Esophagus muscularis mucosa (tissue), 4 donors: ENCODE results near the gene SORCS2. TPM values are rescaled to one million over a fixed set of nuclear protein-coding genes. Genes with fewer than 3 reads are reported as not detected.
A peak's percentile ranks its signal among the peaks of the same experiment; 100 is the strongest.

ENCODE experiments used
- DNase-seq: peaks from one replicate; pipeline ENCODE4 v3.0.0-alpha.2; 2017; ENCODE audit errors: extremely low spot score
- H3K27ac ChIP-seq, 4 donors: fragments of 200-600 bp; sonication (generic); replicated peaks in 1 of 4; 1 replicate in 3 of 4; 2 replicates in 1 of 4; pipeline ENCODE4 v1.5.1; 2016 to 2019; ENCODE audit warnings: mild to moderate bottlenecking in 1 of 4
- H3K27me3 ChIP-seq, 4 donors: fragments of 200-600 bp; sonication (generic); one replicate each; pipeline versions ENCODE4 v1.5.1 to v1.6.0; 2016 to 2019
- H3K36me3 ChIP-seq, 4 donors: fragments of 200-600 bp; sonication (generic); one replicate each; pipeline ENCODE4 v1.5.1; 2016 to 2019
- H3K4me1 ChIP-seq, 4 donors: fragments of 200-600 bp; sonication (generic); one replicate each; pipeline ENCODE4 v1.5.1; 2016 to 2019
- H3K4me3 ChIP-seq, 4 donors: fragments of 200-600 bp; sonication (generic); 1 replicate in 2 of 4; 2 replicates in 2 of 4; pipeline ENCODE4 v1.5.1; 2016 to 2019; ENCODE audit warnings: mild to moderate bottlenecking in 4 of 4, moderate library complexity in 1 of 4
- H3K9me3 ChIP-seq, 4 donors: fragments of 200-600 bp; sonication (generic); 1 replicate in 3 of 4; 2 replicates in 1 of 4; pipeline ENCODE4 v1.5.1; 2016 to 2019
- EP300 ChIP-seq: sonication (generic); formaldehyde crosslinking; IDR thresholded peaks from one replicate; pipeline ENCODE4 v1.6.1; 2017; ENCODE audit warnings: antibody characterized with exemption
- POLR2A ChIP-seq: fragments of 450-650 bp; IDR thresholded peaks from one replicate; pipeline ENCODE4 v1.6.1; 2017; ENCODE audit warnings: antibody characterized with exemption, moderate library complexity, mild to moderate bottlenecking, low read depth
- POLR2AphosphoS5 ChIP-seq, 2 donors: sonication (generic); formaldehyde crosslinking; IDR thresholded peaks; one replicate each; pipeline ENCODE4 v1.6.1; 2017; ENCODE audit warnings: antibody characterized with exemption in 2 of 2
- WGBS: methylation state at CpG from one replicate; pipeline ENCODE4 v1.1.5; 2018; 5-methylcytosine and 5-hydroxymethylcytosine counted together
- intact Hi-C: fragments of 100-400 bp; cut with DNase I; formaldehyde crosslinking; loops from one replicate; pipeline ENCODE4 v1.15.1; 2023
- total RNA-seq, 4 donors: library from RNA; depleted of rRNA; stranded (reverse); fragments of >200 nt; gene quantifications; one replicate each; pipeline versions ENCODE4 v1.1.0 to v1.2.1, GENCODE V29; 2016
- TF ChIP-seq, protein P1 (sequence below), 3 experiments: fragments of 200-600 bp in 2 of 3; fragments of 450-650 bp in 1 of 3; sonication (generic) in 2 of 3; IDR thresholded peaks; one replicate each; pipeline ENCODE4 v1.5.1; 2017 to 2019; ENCODE audit warnings: antibody characterized with exemption in 3 of 3, mild to moderate bottlenecking in 2 of 3, moderate library complexity in 1 of 3

Gene SORCS2
- total RNA-seq, 4 donors from 2014 or later, result 3.3 to 10.1 (median 4.3) TPM

DNA sequence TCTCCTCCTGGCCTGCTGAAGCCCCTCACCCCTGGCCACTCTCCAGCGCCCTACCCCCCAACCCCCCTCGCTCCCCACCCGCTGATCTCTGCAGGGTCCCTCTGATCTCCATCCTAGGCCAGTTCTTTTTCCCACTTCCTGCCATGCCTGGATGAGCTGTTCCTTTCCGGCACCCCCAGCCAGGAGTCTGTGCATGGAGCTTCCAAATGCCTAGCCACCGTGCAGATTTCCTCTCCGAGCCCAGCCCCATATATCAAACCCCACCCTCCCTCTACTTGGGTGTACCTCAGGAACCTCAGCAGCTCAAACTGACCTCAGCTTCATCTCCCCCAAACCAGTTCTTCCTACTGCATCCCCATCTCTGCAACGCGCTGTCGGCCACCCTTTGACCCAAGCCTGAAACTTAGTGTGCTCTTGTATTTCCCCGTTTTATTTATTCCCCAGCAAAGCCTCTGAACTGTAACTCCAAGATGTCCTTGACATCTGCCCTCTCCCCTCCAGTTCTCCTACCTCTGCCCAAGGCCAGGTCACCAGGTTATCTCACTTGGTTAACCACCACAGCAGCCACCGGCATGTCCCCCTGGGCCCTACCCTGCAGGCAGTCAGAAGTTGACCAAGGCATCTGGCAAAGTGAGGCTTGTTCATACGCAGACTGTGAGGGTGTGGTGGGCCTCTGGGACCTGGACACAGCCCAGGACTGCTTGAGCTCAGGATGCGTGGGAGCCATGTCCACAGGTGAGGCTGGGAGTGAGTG, 437.3 kb downstream of the SORCS2 start:
- H3K9me3 ChIP-seq, result no peaks in the 10 kb centered on the region
- peak overlapping the region in 1 of 4 donors; percentile 60 for H3K27ac ChIP-seq
- no peak overlapping the region for H3K4me3 ChIP-seq
- H3K36me3 ChIP-seq, result no peaks in the 10 kb centered on the region
- 73% methylated on average over 13 of the region's 13 CpGs for WGBS
- intact Hi-C loops, result no loop called here
- TF ChIP-seq POLR2A (no peak), EP300 (no peak), POLR2AphosphoS5 (IDR thresholded peaks at IDR 0.05) (no peak)
- TF ChIP-seq, protein P1, sequence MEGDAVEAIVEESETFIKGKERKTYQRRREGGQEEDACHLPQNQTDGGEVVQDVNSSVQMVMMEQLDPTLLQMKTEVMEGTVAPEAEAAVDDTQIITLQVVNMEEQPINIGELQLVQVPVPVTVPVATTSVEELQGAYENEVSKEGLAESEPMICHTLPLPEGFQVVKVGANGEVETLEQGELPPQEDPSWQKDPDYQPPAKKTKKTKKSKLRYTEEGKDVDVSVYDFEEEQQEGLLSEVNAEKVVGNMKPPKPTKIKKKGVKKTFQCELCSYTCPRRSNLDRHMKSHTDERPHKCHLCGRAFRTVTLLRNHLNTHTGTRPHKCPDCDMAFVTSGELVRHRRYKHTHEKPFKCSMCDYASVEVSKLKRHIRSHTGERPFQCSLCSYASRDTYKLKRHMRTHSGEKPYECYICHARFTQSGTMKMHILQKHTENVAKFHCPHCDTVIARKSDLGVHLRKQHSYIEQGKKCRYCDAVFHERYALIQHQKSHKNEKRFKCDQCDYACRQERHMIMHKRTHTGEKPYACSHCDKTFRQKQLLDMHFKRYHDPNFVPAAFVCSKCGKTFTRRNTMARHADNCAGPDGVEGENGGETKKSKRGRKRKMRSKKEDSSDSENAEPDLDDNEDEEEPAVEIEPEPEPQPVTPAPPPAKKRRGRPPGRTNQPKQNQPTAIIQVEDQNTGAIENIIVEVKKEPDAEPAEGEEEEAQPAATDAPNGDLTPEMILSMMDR (IDR thresholded peaks at IDR 0.05), result no peak
- peaks cover 25 to 35% (median 32%) of the 10 kb centered on the region in 4 donors for H3K4me1 ChIP-seq
- no peak for DNase-seq
- no peaks in the 10 kb centered on the region for H3K27me3 ChIP-seq

DNA sequence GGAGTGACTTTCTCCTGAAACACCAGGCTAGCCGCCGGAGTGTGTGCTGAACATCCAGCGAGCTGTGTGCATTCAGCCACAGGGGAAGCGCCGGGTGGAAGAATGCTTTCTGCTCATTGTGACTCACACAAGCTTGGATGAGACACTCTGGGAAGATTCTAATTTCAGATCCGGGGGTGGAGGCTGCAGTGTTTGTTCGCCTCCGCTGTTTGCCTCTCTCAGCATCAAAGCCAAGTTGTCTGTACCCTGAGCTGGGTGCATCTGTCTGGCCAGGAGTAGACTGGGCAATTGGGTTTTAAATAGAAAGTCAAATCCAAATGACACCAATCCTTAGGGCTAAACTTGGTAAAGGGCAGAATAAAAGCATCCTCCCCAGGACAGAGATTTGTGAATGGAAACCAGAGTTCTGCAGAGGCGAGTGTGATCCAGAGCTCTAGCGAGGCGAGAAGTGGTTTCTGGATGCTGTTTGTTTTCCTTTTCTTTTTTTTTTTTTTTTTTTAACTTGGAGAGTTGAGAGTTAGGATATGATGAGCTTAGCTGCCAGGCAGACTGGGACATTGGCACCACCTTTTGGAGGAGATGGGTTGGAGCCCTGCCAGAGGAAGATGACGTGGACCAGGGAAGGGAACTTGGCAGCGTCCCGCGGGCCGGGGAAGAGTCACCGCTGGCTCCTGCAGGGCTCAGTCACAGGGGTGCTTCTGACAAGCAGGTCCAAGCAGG, 438.4 kb downstream of the SORCS2 start:
- no peak for TF ChIP-seq POLR2A
- TF ChIP-seq, protein P1 (IDR thresholded peaks at IDR 0.05), result no peak
- TF ChIP-seq POLR2AphosphoS5 (IDR thresholded peaks at IDR 0.05), result no peak
- TF ChIP-seq EP300, result no peak
- intact Hi-C loops, result no loop called here
- H3K27ac ChIP-seq, result peak overlapping the region; percentile 40 to 66 (median 59)
- WGBS, result 9% methylated on average over 12 of the region's 17 CpGs
- peak overlapping the region in 3 of 4 donors; percentile 4 to 43 (median 31) for H3K4me3 ChIP-seq
- no peaks in the 10 kb centered on the region for H3K27me3 ChIP-seq
- H3K4me1 ChIP-seq, result peaks cover 25 to 35% (median 31%) of the 10 kb centered on the region in 4 donors
- H3K9me3 ChIP-seq, result no peaks in the 10 kb centered on the region
- no peaks in the 10 kb centered on the region for H3K36me3 ChIP-seq
- no peak for DNase-seq

DNA sequence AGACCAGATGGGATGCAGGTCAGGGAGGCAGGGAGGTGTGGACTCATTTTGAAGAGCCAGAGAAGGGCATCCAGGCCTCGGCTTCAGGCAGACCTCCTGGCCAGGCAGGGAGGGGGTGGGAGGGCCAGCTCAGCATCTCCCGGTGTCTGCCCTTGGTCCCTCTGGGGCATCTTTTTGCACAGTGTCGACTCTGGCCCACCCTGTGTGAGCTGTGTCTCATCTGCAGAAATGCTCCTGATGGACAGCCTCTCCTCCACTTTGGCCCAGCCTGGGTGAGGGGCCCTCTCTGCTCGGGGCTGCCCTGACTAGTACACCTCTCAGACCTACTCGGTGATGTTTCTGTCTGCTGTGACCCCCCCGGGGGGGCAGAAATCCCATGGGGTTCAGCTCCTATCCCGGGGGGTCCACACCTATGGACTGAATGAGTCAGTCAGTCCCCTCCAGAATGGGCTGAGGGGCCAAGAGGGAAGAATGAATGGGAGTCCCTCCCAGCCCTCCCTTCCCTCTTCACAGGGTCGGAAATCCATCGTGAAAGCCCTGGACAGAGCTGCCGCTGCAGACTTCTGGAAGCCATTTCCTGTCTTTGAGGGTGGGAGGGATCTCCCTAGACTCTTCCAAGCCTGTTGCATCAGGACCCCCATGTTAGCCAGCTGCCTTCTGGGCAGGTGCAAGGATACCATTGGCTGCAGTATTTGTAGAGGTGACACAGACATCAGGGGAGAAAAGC, 439.1 kb downstream of the SORCS2 start:
- no peaks in the 10 kb centered on the region for H3K27me3 ChIP-seq
- no peak for DNase-seq
- peaks cover 25 to 35% (median 31%) of the 10 kb centered on the region in 4 donors for H3K4me1 ChIP-seq
- no peak for TF ChIP-seq POLR2A
- no peak for TF ChIP-seq POLR2AphosphoS5 (IDR thresholded peaks at IDR 0.05)
- TF ChIP-seq, protein P1 (IDR thresholded peaks at IDR 0.05), result no peak
- no peak for TF ChIP-seq EP300
- no peaks in the 10 kb centered on the region for H3K36me3 ChIP-seq
- H3K9me3 ChIP-seq, result no peaks in the 10 kb centered on the region
- peak overlapping the region in 2 of 4 donors; percentile 4 to 31 for H3K4me3 ChIP-seq
- intact Hi-C loops, result no loop called here
- 35% methylated on average over 10 of the region's 10 CpGs for WGBS
- H3K27ac ChIP-seq, result peak overlapping the region; percentile 40 to 66 (median 59)

DNA sequence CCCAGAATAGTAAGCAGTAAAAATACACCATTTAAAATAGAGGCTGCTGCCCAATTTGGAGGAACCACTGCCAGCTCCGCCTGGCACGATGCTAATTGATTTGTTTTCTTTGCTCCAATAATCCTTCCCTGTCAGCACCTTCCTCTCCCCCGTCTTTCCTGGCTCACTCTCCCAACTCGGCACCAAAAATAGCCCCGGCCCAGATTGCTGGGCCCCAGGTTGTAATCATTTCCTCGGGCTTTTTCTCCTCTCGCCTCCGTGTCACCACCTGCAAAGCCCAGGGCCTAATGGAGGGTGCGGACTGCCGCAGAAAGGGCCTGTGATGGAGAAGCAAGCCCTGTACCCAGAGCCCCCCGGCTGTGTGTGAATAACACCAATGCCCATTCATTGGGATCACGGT, 440.0 kb downstream of the SORCS2 start:
- intact Hi-C loops, result no loop called here
- no peaks in the 10 kb centered on the region for H3K36me3 ChIP-seq
- H3K27ac ChIP-seq, result no peak overlapping the region
- no peak overlapping the region for H3K4me3 ChIP-seq
- TF ChIP-seq POLR2AphosphoS5 (IDR thresholded peaks at IDR 0.05), result no peak
- TF ChIP-seq POLR2A, result no peak
- TF ChIP-seq, protein P1 (IDR thresholded peaks at IDR 0.05), result no peak
- TF ChIP-seq EP300, result no peak
- H3K4me1 ChIP-seq, result peaks cover 25 to 35% (median 31%) of the 10 kb centered on the region in 4 donors
- H3K27me3 ChIP-seq, result no peaks in the 10 kb centered on the region
- H3K9me3 ChIP-seq, result no peaks in the 10 kb centered on the region
- no peak for DNase-seq
- WGBS, result 35% methylated on average over 12 of the region's 12 CpGs
